Choroid plexus epithelial cell (primary cell): ENCODE data around the gene ARHGEF33.

ENCODE experiments used
- DNase-seq: peaks from one replicate; pipeline ENCODE4 v3.0.0-alpha.2; 2010; ENCODE audit warnings: low read depth
- H3K4me3 ChIP-seq: 2 replicates; pipeline ENCODE4 v1.5.1; 2011; ENCODE audit warnings: low read depth, mild to moderate bottlenecking, control low read depth, low read length, moderate library complexity
- CTCF ChIP-seq: conservative IDR thresholded peaks from 2 replicates; pipeline ENCODE4 v1.5.1; 2011; ENCODE audit warnings: low read depth, mild to moderate bottlenecking, control low read depth, inconsistent platforms, low read length, moderate library complexity

The ARHGEF33 gene

DNA sequence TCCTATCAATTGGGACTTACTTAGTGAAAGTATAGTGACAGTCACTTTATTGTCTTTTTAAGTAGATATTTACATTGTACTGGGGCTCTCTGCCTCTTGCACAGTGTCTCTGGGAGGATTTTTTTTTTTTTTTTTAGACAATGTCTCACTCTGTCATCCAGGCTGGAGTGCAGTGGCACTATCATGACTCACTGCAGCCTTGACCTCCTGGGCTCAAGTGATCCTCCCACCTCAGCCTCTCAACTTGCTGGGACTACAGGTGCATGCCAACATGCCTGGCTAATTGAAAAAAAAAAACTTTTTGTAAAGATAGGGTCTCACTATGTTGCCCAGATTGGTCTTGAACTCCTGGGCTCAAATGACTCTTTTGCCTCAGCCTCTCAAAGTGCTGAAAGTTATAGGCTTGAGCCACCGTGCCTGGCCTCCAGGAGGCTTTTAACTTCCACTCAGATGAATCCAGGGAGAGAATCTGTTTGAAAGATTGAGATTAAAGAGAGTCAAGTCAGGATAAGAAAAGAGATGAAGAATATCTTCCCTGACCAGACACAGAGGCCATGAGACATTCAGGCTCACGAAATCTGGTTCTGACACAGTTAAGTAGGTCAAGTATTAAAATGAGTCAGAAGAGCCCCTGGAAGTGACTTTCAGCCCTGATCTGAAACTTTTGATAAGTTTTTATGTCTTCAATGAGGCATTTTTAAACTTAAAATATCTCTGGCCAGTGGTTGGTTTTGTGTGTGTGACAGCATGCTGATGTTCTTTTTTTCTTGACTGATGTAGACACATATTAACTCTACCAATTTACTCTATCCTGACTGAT lies 18.3 kb downstream of the ARHGEF33 start:
- H3K4me3 ChIP-seq = no peak overlapping the region
- DNase-seq = no peak
- TF ChIP-seq CTCF = no peak

DNA sequence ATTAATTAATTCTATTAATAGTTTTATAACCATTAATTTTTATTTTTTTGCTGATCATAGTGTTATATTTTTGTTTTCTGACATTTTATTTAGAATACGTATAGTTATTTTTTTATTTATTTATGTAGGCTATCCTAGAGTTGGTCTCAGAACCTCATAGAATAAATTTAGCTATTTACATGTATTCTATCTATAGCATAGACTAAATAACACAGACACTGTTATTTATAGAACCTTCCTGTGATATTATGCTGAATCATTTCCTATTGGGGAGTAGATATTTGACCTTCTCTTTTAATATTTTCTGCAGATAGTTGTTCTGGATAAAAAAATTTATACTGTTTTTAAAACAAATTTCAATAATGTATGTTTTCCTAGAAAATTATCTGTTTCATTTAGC lies 20.2 kb downstream of the ARHGEF33 start:
- H3K4me3 ChIP-seq = no peak overlapping the region
- DNase-seq = no peak
- TF ChIP-seq CTCF = no peak

- TF ChIP-seq CTCF = no peak
- DNase-seq = no peak
- H3K4me3 ChIP-seq = no peak overlapping the region
These were observed 21.5 kb downstream of the ARHGEF33 start for GRCh38 chr2:38911191-38911590.

GRCh38 chr2:38912619-38913018 lies 22.9 kb downstream of the ARHGEF33 start:
- DNase-seq = no peak
- no peak for TF ChIP-seq CTCF
- no peak overlapping the region for H3K4me3 ChIP-seq

- no peak overlapping the region for H3K4me3 ChIP-seq
- no peak for TF ChIP-seq CTCF
- DNase-seq = no peak
These were observed 32.7 kb downstream of the ARHGEF33 start for GRCh38 chr2:38922389-38922788.

DNA sequence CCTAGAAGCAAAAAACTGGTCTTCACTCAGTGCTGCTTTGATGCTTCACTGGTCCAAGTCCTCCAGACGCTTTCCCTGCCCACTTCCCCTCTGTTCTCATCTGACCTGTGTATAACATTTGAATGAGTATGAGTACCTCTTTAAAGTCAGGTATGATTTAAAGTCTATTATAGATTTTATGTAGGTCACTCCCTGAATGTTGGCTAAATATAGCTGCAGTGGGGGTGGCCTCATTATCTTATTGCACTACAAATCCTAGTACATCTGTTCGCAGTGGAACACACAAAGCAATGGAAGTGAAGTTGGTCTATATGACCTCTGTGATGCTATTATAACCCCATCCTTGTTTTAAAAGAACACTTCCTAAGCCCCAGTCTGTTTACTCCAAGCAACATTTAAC lies 33.2 kb downstream of the ARHGEF33 start:
- no peak overlapping the region for H3K4me3 ChIP-seq
- DNase-seq = no peak
- TF ChIP-seq CTCF = no peak

DNA sequence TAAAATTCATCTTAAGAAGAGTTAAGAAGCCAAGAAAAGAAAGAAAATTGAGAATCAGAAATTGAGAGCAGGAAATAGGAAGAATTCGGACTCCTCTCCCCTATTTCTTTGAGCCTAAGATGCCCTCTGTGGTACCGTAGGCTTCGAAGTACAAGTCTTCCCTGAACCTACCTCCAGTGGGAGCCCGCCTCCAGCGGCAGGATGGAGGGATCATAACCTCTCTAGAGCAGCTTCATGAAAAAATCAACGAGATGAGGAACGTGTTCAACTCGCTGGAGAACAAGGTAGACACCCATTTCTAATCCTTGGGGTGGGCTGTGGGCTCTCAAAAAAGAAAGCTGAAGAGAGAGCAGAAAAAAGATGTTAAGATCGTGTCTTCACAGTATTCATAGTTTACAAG lies 36.3 kb downstream of the ARHGEF33 start:
- DNase-seq = no peak
- peak; percentile 29 for TF ChIP-seq CTCF

More for the DNA sequence above, 36.3 kb downstream of the ARHGEF33 start:
- H3K4me3 ChIP-seq = no peak overlapping the region
